OCI-LY1 (cell line): ENCODE results near the gene BBS4.

Experiments used
- EZH2 ChIP-seq: fragments of 200-600 bp; sonication (generic), shearing (Covaris generic); IDR thresholded peaks from 2 replicates; pipeline ENCODE4 v1.8.0; 2017; ENCODE audit warnings: borderline replicate concordance, mixed run types, mild to moderate bottlenecking, antibody characterized with exemption, low read length, moderate library complexity, mixed read lengths
- TF ChIP-seq, protein P1 (sequence below): fragments of 200-600 bp; sonication (generic), shearing (Covaris generic); IDR thresholded peaks from 2 replicates; pipeline ENCODE4 v1.5.1; 2017; ENCODE audit warnings: mild to moderate bottlenecking, antibody characterized with exemption, low read length, moderate library complexity, mixed read lengths

DNA sequence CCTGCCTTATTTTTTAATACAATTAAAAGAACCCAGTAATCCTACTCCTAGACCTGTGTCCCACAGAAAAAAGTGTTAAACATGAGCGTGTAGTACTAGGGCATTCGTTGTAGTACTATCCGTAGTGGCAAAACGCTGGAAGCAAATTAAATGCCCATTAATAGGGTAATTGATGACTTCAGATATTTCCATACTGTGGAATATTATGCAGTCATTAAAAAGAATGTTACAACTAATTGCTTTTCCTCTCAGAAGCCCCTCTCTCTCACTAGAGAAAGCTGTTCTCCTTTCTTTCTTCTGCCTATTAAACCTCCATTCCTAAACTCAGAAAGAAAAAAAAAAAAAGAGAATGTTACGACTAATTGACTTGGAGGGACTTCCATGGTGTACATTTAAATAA, 2.7 kb downstream of the BBS4 start:
- TF ChIP-seq, protein P1, sequence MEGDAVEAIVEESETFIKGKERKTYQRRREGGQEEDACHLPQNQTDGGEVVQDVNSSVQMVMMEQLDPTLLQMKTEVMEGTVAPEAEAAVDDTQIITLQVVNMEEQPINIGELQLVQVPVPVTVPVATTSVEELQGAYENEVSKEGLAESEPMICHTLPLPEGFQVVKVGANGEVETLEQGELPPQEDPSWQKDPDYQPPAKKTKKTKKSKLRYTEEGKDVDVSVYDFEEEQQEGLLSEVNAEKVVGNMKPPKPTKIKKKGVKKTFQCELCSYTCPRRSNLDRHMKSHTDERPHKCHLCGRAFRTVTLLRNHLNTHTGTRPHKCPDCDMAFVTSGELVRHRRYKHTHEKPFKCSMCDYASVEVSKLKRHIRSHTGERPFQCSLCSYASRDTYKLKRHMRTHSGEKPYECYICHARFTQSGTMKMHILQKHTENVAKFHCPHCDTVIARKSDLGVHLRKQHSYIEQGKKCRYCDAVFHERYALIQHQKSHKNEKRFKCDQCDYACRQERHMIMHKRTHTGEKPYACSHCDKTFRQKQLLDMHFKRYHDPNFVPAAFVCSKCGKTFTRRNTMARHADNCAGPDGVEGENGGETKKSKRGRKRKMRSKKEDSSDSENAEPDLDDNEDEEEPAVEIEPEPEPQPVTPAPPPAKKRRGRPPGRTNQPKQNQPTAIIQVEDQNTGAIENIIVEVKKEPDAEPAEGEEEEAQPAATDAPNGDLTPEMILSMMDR, result no peak
- TF ChIP-seq EZH2, result no peak
